Ramos (cell line): ENCODE data around the gene SULT6B1.

Experiments used
- in situ Hi-C: fragments of 300-500 bp; cut with MboI; formaldehyde crosslinking; loops from one replicate; pipeline ENCODE4 v1.14.3; 2022; ENCODE audit warnings: low sequenced_read_pairs; ENCODE audit not compliant: unreplicated experiment

SULT6B1 gene

GRCh38 chr2:37156071-37156856, 32.2 kb downstream of the SULT6B1 start:
- in situ Hi-C loops: loop anchor here (25.0 kb wide), 1 partner anchor 381 kb away; no protein-coding TSS in a partner anchor

GRCh38 chr2:37154785-37155184, 33.7 kb downstream of the SULT6B1 start:
- in situ Hi-C loops: loop anchor here (25.0 kb wide), 1 partner anchor 383 kb away; no protein-coding TSS in a partner anchor

GRCh38 chr2:37153224-37153623, 35.2 kb downstream of the SULT6B1 start:
- in situ Hi-C loops: loop anchor here (25.0 kb wide), 1 partner anchor 384 kb away; no protein-coding TSS in a partner anchor

GRCh38 chr2:37149626-37150322, 38.7 kb downstream of the SULT6B1 start:
- in situ Hi-C loops: loop anchor here (25.0 kb wide), 1 partner anchor 388 kb away; no protein-coding TSS in a partner anchor

- in situ Hi-C loops: no loop called here
Measured at GRCh38 chr2:37148325-37148724, 40.1 kb downstream of the SULT6B1 start.

- in situ Hi-C loops: no loop called here
Measured at GRCh38 chr2:37146062-37146461, 42.4 kb downstream of the SULT6B1 start.

- in situ Hi-C loops: no loop called here
Measured at GRCh38 chr2:37143974-37144373, 44.5 kb downstream of the SULT6B1 start.

- in situ Hi-C loops: no loop called here
Measured at GRCh38 chr2:37142546-37142945, 45.9 kb downstream of the SULT6B1 start.

- in situ Hi-C loops: no loop called here
Measured at GRCh38 chr2:37132914-37133313, 55.6 kb downstream of the SULT6B1 start.

- in situ Hi-C loops: no loop called here
Measured at GRCh38 chr2:37125416-37125815, 63.1 kb downstream of the SULT6B1 start.

GRCh38 chr2:37119157-37119556, 69.3 kb downstream of the SULT6B1 start:
- in situ Hi-C loops: no loop called here
